ENCODE data around the gene DNAJB13. TPM values are rescaled to one million over a fixed set of nuclear protein-coding genes. Genes with fewer than 3 reads are reported as not detected.

The DNAJB13 gene
- total and polyA plus RNA-seq, 2 of the 13 experiments (the other 11 are each of a cell fraction or from before 2014, with no cell fraction given), result 2.3 TPM; not detected in 1

DNA sequence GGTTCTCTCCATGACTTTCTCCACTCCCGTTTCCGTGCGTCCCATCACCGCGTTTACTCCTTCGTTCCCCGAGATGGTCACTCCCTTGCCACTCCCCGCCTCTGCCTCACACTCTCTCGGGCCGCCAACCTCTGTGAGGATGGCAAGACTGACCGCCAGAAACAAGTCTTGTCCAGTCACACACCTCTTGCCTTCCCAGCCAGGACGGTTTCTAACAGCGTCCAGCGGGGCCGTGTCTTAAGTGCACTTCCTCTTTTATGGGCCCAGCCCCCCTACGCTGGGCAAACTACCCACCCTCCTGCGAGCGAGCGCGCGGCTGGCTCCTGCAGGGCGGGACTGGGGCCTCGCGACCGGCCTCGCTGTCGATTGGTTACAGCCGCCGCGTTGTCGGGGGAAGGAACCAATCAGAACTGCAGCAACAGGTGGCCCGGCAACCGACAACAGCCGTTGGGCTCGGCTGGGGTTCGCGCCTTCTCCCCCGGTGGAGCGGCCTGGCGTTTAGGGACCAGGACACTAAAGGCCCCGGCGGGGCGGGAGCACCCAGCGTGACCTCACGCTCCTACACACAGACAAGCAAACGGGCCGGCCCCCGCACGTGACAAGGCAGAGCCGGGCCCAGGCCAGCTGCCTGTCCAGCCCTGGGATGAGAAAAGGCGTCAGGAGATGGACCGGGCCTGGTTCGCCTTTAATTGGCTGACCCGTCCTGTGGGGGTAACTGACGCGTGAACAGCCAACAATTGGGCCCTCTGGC lies 32.3 kb downstream of the DNAJB13 start (continued):
- TF ChIP-seq KDM3A (CRISPR knock-in tag; IDR thresholded peaks at IDR 0.05; ENCODE audit: low read depth) (peak; percentile 86), ZNF543 (CRISPR knock-in tag; IDR thresholded peaks at IDR 0.05) (peak; percentile 95), ZNF567 (CRISPR knock-in tag; IDR thresholded peaks at IDR 0.05; ENCODE audit: borderline replicate concordance) (no peak; the same call in 1 of the 2 replicates), ZNF124 (CRISPR knock-in tag; IDR thresholded peaks at IDR 0.05) (peak; percentile 68; the same call in 1 of the 2 replicates), ZNF143 (CRISPR knock-in tag; IDR thresholded peaks at IDR 0.05) (peak; percentile 58), TBX2 (CRISPR knock-in tag; IDR thresholded peaks at IDR 0.05; ENCODE audit: borderline replicate concordance) (peak; percentile 93), MLLT10 (CRISPR knock-in tag; IDR thresholded peaks at IDR 0.05) (no peak), RNF2 (conservative IDR thresholded peaks at IDR 0.05; ENCODE audit: low read depth) (peak; percentile 93), AHR (CRISPR knock-in tag; IDR thresholded peaks at IDR 0.05) (0 out of 2 replicates have a peak, but pooled peaks have one; percentile 19), ZNF282 (IDR thresholded peaks at IDR 0.05; ENCODE audit: partially characterized antibody) (no peak), MZF1 (CRISPR knock-in tag; IDR thresholded peaks at IDR 0.05; ENCODE audit: borderline replicate concordance) (no peak; the same call in 1 of the 2 replicates), ZSCAN9 (CRISPR knock-in tag; IDR thresholded peaks at IDR 0.05; ENCODE audit: borderline replicate concordance) (peak; percentile 56; the same call in 1 of the 2 replicates), GATAD2A (CRISPR knock-in tag; IDR thresholded peaks at IDR 0.05) (peak; percentile 63), PPARG (CRISPR knock-in tag; conservative IDR thresholded peaks at IDR 0.05) (0 out of 2 replicates have a peak, but pooled peaks have one; percentile 40), ZNF781 (CRISPR knock-in tag; IDR thresholded peaks at IDR 0.05; ENCODE audit: borderline replicate concordance, not compliant biosample characterization) (peak; percentile 89), GPN1 (CRISPR knock-in tag; IDR thresholded peaks at IDR 0.05; ENCODE audit: borderline replicate concordance) (no peak), CAMTA2 (CRISPR knock-in tag; IDR thresholded peaks at IDR 0.05; ENCODE audit: borderline replicate concordance) (0 out of 2 replicates have a peak, but pooled peaks have one; percentile 56), ZNF383 (CRISPR knock-in tag; IDR thresholded peaks at IDR 0.05; ENCODE audit: borderline replicate concordance) (no peak), ZNF782 (CRISPR knock-in tag; IDR thresholded peaks at IDR 0.05; ENCODE audit: borderline replicate concordance) (peak; percentile 81), ZNF678 (CRISPR knock-in tag; IDR thresholded peaks at IDR 0.05) (peak; percentile 82; the same call in 1 of the 2 replicates), ZNF33A (CRISPR knock-in tag; IDR thresholded peaks at IDR 0.05; ENCODE audit: borderline replicate concordance) (no peak)
- TF ChIP-seq, protein P1, sequence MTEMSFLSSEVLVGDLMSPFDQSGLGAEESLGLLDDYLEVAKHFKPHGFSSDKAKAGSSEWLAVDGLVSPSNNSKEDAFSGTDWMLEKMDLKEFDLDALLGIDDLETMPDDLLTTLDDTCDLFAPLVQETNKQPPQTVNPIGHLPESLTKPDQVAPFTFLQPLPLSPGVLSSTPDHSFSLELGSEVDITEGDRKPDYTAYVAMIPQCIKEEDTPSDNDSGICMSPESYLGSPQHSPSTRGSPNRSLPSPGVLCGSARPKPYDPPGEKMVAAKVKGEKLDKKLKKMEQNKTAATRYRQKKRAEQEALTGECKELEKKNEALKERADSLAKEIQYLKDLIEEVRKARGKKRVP (CRISPR knock-in tag; IDR thresholded peaks at IDR 0.05), result no peak; a peak in 1 of 4 replicates
- TF ChIP-seq, protein P2, sequence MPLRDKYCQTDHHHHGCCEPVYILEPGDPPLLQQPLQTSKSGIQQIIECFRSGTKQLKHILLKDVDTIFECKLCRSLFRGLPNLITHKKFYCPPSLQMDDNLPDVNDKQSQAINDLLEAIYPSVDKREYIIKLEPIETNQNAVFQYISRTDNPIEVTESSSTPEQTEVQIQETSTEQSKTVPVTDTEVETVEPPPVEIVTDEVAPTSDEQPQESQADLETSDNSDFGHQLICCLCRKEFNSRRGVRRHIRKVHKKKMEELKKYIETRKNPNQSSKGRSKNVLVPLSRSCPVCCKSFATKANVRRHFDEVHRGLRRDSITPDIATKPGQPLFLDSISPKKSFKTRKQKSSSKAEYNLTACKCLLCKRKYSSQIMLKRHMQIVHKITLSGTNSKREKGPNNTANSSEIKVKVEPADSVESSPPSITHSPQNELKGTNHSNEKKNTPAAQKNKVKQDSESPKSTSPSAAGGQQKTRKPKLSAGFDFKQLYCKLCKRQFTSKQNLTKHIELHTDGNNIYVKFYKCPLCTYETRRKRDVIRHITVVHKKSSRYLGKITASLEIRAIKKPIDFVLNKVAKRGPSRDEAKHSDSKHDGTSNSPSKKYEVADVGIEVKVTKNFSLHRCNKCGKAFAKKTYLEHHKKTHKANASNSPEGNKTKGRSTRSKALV (CRISPR knock-in tag; IDR thresholded peaks at IDR 0.05), result peak; percentile 88
- TF ChIP-seq, protein P3, sequence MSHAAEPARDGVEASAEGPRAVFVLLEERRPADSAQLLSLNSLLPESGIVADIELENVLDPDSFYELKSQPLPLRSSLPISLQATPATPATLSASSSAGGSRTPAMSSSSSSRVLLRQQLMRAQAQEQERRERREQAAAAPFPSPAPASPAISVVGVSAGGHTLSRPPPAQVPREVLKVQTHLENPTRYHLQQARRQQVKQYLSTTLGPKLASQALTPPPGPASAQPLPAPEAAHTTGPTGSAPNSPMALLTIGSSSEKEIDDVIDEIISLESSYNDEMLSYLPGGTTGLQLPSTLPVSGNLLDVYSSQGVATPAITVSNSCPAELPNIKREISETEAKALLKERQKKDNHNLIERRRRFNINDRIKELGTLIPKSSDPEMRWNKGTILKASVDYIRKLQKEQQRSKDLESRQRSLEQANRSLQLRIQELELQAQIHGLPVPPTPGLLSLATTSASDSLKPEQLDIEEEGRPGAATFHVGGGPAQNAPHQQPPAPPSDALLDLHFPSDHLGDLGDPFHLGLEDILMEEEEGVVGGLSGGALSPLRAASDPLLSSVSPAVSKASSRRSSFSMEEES (CRISPR knock-in tag; IDR thresholded peaks at IDR 0.05), result peak; percentile 79

All from HepG2 (cell line).